HG03108 (cell line): Measurements from ENCODE around the gene TMEM245.

Experiments used
- ATAC-seq: cut with Tn5 transposase; IDR thresholded peaks from one replicate; pipeline ENCODE4 v1.9.1; 2021; ENCODE audit warnings: moderate library complexity; ENCODE audit not compliant: unreplicated experiment

The TMEM245 gene

DNA sequence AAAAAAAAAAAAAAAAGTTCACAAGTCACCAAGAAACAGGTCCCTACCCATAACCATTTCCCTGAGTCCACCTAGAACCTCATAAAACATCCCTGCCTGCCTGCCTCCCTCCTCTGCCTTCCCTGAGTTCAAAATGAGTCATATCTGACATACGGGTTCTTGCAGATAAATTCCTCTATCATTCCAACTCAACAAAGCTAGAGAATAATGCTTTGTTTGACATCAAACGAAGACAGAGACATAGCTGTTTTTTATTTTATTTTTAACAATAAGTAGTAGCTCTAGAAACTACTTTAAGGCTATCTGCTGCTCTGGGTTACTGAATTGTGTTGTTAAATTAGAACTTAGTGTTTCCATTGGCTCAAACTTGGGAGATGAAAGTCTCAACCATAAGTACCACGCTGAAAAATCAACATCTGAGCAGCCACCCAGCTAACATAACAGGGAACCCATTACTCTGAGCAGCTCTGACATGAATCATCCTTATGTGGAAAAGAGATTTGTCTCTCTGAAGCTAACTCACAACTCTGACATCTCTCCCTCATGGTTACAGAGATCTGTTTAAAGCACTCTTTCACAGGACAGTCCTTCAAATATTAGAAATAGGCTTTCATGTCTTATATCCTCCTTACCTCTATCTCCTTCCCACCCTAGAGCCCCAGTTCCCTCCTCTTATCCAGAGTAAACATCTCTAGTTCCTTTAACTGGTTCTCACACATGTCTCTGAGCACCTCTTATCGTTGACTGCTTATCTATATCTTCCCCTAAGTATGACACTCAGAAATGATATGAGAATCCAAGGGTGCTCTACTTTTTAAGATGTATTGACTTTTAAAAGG, 12.1 kb downstream of the TMEM245 start:
- ATAC-seq = no peak

GRCh38 chr9:109101810-109102209, 17.9 kb downstream of the TMEM245 start:
- peak; percentile 60 for ATAC-seq

DNA sequence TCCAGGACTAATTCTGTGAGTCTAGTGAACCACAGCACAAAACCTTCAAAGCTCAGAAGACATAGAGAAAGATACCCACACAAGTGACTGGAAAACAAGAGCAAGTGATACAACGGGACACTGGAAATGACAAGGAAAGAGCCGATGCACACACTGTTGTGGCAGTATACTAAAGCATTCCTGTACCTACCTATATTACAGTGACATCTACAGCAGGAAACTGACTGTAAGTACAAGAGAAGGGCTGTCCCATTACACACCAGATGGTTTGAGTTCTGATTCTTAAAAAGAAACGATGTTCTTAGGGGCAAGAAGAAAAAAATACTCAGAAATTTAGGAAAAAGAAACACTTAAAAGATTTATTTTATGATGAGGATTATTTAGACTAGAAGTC, 18.5 kb downstream of the TMEM245 start:
- ATAC-seq = no peak

DNA sequence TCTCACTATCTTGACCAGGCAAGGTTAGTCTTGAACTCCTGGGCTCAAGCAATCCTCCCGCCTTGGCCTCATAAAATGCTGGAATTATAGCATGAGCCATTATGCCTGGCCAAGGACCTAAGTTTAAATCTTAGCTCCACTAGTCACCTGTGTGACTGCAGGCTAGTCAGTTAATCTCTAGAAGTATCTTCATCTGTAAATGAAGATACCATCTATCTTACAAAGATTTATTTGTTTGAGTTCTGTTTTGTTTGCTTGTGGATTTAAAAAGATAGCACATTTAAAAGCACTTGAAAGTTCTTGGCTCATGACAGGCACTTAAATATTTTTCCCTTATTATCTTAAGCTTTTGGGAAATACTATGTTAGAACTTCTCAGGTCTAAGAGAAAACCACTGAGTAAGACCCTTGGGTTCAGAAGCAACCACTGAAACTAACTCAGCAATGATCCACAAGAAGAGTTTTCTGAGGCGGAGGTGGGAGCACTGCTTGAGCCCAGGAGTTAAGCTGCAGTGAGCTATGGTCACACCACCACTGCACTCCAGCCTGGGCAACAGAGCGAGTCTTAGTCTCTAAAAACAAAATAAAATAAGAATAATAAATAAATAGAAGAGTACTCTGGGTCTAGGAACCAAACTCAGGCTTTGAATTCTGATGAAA, 19.1 kb downstream of the TMEM245 start:
- ATAC-seq = no peak

DNA sequence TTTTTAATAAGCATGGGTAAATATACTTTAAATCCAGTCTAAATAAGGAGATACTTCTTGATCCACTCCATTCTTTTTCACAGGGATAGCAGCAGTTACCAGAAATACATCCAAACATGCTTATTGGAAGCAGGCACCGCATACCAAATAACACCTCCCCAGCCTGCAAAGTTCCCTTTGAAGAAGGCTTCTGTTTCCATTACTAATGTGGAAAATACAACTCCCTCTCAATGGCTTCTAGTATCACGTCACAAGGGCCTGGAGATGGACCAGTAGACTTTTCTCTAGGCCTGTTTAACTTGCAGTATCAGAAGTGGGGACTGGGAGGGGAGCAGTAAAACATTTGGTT, 20.8 kb downstream of the TMEM245 start:
- ATAC-seq = no peak

GRCh38 chr9:109098171-109098959, 21.4 kb downstream of the TMEM245 start:
- ATAC-seq = no peak

- ATAC-seq = no peak
Observed at GRCh38 chr9:109097146-109097545, 22.6 kb downstream of the TMEM245 start.

DNA sequence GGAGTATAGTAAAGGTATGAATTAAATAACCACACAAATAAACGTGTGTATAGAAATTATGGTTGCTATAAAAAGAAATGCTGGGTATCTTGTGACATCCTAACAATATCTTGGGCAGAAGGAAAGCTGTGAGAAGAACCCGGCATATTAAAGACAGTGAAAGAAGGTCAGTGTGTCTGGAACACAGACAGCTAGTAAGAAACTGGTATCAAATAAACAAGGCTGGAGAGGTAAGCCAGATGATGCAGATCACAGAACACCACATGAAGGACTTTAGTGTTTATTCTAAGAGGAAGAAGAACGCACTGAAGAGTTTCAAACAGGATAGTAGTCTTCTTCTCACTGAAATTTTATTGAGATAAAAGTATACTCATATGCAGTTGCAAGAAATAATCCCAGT, 24.4 kb downstream of the TMEM245 start:
- ATAC-seq = no peak

GRCh38 chr9:109094268-109094667, 25.5 kb downstream of the TMEM245 start:
- no peak for ATAC-seq

- no peak for ATAC-seq
Observed at GRCh38 chr9:109092587-109092986, 27.2 kb downstream of the TMEM245 start.

GRCh38 chr9:109092051-109092580, 27.6 kb downstream of the TMEM245 start:
- ATAC-seq = no peak

GRCh38 chr9:109088221-109088620, 31.5 kb downstream of the TMEM245 start:
- no peak for ATAC-seq

GRCh38 chr9:109087795-109088194, 32.0 kb downstream of the TMEM245 start:
- no peak for ATAC-seq

GRCh38 chr9:109086221-109086620, 33.5 kb downstream of the TMEM245 start:
- ATAC-seq = no peak

GRCh38 chr9:109085510-109085909, 34.2 kb downstream of the TMEM245 start:
- ATAC-seq = no peak

DNA sequence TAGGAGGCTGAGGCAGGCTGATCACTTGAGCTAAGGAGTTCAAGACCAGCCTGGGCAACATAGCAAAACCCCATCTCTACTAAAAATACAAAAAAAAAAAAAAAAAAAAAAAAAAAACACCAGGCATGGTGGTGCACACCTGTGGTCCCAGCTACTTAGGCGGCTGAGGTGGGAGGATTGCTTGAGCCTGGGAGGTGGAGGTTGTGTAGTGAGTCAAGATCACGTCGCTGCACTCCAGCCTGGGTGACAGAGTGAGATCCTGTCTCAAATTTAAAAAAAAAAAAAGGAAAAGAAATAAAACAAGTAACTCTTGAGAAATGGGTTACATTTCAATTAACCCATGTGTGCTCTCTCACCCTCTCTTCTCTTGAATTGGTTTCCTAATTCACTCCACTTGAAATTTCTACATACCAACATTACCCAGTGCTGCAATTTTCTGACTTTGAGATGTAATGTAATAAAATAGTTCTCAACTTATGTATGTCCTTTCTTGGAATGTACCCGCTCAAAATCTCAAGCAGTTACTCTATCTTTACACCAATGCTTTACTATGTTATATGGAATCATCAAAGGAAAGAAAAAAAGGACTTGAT, 35.8 kb downstream of the TMEM245 start:
- ATAC-seq = no peak

GRCh38 chr9:109083141-109083540, 36.6 kb downstream of the TMEM245 start:
- no peak for ATAC-seq

DNA sequence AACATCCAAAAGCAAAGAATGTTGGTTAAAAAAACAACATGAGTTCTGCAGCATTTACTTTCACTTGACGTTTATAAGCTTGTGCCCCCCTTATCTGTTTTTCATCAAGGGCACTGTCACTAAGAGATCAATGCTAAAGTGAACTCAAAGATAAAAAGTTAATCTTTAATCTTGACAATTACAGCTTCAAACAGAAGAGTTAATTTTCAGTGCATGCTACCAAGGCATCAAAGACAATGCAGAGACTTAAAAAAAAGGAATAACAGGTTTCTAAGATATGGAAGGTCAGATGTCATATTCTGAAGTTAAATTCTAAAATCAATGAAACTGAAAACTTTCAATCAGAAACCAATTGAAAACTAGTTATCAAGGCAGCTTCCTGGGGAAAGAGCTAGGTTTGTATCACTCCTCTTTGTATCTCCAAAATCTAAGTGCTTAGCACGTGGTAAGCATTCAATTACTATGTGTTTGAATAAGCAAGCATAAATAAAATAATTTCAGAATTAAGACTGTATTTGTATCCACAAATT, 37.6 kb downstream of the TMEM245 start:
- ATAC-seq = no peak

- no peak for ATAC-seq
Observed at GRCh38 chr9:109074236-109074889, 45.4 kb downstream of the TMEM245 start.

GRCh38 chr9:109072821-109073435, 46.8 kb downstream of the TMEM245 start:
- no peak for ATAC-seq
